WI38 (cell line): ENCODE data around the gene CCDC107.

Experiments
- H3K4me3 ChIP-seq: 2 replicates; pipeline ENCODE4 v1.5.1; 2011; ENCODE audit warnings: low read depth, mild to moderate bottlenecking, control low read depth, low read length
- TF ChIP-seq, protein P1 (sequence below): IDR thresholded peaks from 2 replicates; pipeline ENCODE4 v1.5.1; 2012; ENCODE audit warnings: low read depth, mild to moderate bottlenecking, control low read depth, low read length

The CCDC107 gene

DNA sequence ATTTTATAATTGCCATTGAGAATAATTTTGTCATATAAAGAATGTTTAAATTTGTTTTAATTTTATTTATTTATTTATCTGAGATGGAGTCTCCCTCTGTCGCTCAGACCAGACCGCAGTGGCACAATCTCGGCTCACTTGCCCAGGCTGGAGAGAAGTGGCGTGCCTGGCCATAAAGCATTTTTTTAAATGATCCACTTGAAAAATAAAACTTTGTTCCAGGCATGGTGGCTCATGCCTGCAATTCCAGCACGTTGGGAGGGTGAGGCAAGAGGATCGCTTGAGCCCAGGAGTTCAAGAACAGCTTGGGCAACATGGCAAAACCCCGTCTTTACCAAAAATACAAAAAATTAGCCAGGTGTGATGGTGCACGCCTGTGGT is 5.3 kb upstream of the CCDC107 start:
- TF ChIP-seq, protein P1, sequence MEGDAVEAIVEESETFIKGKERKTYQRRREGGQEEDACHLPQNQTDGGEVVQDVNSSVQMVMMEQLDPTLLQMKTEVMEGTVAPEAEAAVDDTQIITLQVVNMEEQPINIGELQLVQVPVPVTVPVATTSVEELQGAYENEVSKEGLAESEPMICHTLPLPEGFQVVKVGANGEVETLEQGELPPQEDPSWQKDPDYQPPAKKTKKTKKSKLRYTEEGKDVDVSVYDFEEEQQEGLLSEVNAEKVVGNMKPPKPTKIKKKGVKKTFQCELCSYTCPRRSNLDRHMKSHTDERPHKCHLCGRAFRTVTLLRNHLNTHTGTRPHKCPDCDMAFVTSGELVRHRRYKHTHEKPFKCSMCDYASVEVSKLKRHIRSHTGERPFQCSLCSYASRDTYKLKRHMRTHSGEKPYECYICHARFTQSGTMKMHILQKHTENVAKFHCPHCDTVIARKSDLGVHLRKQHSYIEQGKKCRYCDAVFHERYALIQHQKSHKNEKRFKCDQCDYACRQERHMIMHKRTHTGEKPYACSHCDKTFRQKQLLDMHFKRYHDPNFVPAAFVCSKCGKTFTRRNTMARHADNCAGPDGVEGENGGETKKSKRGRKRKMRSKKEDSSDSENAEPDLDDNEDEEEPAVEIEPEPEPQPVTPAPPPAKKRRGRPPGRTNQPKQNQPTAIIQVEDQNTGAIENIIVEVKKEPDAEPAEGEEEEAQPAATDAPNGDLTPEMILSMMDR = no peak
- H3K4me3 ChIP-seq = no peak overlapping the region

DNA sequence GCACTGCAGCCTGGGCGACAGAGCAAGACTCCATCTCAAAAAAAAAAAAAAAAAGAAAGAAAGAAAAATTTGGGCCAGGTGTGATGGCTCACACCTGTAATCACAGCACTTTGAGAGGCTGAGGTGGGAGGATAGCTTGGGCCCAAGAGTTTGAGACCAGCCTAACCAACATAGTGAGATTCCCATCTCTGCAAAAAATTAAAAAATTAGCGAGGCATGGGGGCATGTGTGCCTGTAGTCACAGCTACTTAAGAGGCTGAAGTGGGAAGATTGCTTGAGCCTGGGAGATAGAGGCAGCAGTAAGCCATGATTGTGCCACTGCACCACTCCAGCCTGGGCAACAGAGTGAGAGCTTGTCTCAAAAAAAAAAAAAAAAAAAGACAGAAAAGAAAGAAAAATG is 4.5 kb upstream of the CCDC107 start:
- H3K4me3 ChIP-seq = no peak overlapping the region
- TF ChIP-seq, protein P1 = no peak

GRCh38 chr9:35656348-35656747 is 1.7 kb upstream of the CCDC107 start:
- TF ChIP-seq, protein P1 = no peak
- H3K4me3 ChIP-seq = no peak overlapping the region

GRCh38 chr9:35656831-35657545 is 1.1 kb upstream of the CCDC107 start:
- peak overlapping the region; percentile 42 for H3K4me3 ChIP-seq
- TF ChIP-seq, protein P1 = no peak

DNA sequence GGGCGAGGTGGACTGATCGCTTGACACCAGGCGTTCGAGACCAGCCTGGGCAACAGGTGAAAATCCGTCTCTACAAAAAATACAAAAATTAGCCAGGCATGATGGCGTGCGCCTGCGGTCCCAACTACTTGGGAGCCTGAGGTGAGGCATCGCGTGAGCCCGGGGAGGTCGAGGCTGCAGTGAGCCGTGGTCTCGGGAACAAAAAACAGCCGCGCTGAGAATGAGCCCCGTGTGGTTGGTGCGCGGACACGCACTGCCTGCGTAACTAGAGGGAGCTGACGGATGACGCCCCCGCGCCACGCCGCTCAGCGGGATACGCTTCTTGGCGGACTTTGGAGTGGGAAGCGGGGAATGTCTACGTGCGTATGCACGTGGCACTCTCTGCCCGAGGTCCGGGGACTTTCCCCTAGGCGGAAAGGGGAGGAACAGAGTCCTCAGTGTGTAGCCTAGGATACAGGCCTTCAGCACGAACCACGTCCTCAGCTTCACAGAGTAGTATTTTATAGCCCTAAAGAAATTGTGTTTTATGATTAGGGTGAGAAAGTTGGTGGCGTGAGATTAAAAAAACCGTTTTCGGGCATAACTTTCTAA is 451 bp upstream of the CCDC107 start, which contains the start of gene RMRP:
RMRP (minus strand) TSS at position 474 of the 591 bp plus-strand sequence.
- TF ChIP-seq, protein P1 = 0 out of 2 replicates have a peak, but pooled peaks have one; percentile 12
- H3K4me3 ChIP-seq = peak within 1 kb of the TSS; percentile 82

GRCh38 chr9:35658968-35659220 is 802 bp downstream of the CCDC107 start:
- peak overlapping the region; percentile 82 for H3K4me3 ChIP-seq
- TF ChIP-seq, protein P1 = no peak

DNA sequence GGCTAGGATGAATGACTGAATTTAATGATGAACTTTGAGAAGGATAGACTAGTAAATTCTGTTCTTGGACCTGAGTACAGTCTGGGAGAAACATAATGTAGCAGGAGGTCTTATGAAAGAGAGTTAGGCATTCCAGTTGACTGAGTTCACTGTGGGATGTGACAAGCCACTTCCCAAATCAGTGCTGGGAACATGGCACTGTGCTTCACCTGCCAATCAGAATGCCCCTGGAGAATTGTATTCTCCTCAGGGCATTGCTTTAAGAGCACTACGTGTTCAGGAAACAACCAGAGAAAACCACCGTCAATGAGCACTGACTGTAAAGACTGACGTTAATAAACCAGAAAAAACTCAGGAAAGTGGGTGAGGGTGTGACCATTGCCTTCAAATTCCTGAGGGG is 1.2 kb downstream of the CCDC107 start:
- peak overlapping the region; percentile 82 for H3K4me3 ChIP-seq

More for the DNA sequence above, 1.2 kb downstream of the CCDC107 start:
- TF ChIP-seq, protein P1 = no peak
